ENCODE data around the gene RDM1.
A peak's percentile ranks its signal among the peaks of the same experiment; 100 is the strongest.

The RDM1 gene

DNA sequence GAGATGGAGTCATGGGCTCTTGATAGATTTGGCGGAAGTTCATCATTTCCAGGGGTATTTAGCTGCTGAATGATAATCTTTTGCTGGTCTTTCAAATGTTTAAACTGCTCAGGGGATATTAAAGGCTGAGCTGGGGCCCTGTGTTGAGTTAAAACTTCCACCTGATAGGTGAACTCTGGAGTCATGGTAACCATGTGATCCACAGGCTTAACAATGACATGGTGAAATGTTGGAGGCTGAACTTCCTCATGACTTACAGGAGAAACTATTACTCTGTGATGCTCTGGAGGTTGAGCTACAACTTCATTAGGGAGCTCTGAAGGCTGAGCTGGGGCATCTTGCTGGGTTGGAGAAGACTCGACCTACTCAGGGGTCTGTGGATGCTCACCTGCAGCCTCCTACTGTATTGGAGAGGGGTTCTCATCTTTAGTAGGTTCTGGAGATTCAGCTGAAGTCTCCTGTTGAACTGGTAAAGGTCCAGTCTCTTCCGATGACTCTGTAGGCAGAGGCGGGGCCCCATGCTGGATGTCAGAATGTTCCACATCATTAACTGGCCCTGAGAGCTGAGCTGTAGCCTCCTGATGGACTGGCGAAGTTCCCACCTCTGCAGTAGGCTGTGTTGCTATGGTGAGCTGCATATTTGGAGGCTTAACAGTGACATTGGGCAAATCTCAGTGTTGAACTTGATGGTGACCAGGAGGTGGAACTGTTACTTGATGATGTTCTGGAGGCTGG is 24.2 kb downstream of the RDM1 start:
- Histone ChIP-seq H3K27me3 (ENCODE audit: insufficient read depth, poor library complexity, severe bottlenecking) (no peaks in the 10 kb centered on the region), H3K27ac (replicated peaks) (no peak overlapping the region), H3K4me3 (replicated peaks; ENCODE audit: insufficient read depth, low read length) (no peak overlapping the region)
- peak in 1 of 2 experiments; percentile 6 for DNase-seq (ENCODE audit: low read depth in 1 of 2, low spot score in 1 of 2)
- TF ChIP-seq GABPA (IDR thresholded peaks at IDR 0.05; ENCODE audit: low read depth) = no peak
- TF ChIP-seq SPI1 (IDR thresholded peaks at IDR 0.05; ENCODE audit: borderline replicate concordance, low read depth) = no peak
- no peak for TF ChIP-seq POLR2AphosphoS5 (IDR thresholded peaks at IDR 0.05; ENCODE audit: low read depth)
- TF ChIP-seq, protein P1, sequence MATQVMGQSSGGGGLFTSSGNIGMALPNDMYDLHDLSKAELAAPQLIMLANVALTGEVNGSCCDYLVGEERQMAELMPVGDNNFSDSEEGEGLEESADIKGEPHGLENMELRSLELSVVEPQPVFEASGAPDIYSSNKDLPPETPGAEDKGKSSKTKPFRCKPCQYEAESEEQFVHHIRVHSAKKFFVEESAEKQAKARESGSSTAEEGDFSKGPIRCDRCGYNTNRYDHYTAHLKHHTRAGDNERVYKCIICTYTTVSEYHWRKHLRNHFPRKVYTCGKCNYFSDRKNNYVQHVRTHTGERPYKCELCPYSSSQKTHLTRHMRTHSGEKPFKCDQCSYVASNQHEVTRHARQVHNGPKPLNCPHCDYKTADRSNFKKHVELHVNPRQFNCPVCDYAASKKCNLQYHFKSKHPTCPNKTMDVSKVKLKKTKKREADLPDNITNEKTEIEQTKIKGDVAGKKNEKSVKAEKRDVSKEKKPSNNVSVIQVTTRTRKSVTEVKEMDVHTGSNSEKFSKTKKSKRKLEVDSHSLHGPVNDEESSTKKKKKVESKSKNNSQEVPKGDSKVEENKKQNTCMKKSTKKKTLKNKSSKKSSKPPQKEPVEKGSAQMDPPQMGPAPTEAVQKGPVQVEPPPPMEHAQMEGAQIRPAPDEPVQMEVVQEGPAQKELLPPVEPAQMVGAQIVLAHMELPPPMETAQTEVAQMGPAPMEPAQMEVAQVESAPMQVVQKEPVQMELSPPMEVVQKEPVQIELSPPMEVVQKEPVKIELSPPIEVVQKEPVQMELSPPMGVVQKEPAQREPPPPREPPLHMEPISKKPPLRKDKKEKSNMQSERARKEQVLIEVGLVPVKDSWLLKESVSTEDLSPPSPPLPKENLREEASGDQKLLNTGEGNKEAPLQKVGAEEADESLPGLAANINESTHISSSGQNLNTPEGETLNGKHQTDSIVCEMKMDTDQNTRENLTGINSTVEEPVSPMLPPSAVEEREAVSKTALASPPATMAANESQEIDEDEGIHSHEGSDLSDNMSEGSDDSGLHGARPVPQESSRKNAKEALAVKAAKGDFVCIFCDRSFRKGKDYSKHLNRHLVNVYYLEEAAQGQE (IDR thresholded peaks at IDR 0.05; ENCODE audit: insufficient replicate concordance, low read depth) = no peak
- TF ChIP-seq, protein P2, sequence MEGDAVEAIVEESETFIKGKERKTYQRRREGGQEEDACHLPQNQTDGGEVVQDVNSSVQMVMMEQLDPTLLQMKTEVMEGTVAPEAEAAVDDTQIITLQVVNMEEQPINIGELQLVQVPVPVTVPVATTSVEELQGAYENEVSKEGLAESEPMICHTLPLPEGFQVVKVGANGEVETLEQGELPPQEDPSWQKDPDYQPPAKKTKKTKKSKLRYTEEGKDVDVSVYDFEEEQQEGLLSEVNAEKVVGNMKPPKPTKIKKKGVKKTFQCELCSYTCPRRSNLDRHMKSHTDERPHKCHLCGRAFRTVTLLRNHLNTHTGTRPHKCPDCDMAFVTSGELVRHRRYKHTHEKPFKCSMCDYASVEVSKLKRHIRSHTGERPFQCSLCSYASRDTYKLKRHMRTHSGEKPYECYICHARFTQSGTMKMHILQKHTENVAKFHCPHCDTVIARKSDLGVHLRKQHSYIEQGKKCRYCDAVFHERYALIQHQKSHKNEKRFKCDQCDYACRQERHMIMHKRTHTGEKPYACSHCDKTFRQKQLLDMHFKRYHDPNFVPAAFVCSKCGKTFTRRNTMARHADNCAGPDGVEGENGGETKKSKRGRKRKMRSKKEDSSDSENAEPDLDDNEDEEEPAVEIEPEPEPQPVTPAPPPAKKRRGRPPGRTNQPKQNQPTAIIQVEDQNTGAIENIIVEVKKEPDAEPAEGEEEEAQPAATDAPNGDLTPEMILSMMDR (IDR thresholded peaks at IDR 0.05; ENCODE audit: insufficient read depth, low read length) = no peak

DNA sequence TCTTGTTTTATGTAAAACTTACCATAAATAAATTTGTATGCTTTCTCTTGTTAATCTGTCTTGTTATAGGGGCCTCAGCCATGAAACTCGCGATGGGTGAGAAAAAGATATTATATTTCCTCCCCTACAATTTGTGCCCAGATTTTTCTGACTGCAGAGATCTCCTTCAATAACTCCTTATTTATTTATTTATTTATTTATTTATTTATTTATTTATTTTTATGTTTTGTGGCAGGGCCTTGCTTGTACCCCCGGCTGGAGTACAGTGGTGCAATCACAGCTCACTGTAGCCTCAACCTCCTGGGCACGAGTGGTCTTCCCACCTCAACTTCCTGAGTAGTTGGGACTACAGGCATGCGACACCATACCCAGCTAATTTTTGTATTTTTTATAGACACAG is 27.1 kb downstream of the RDM1 start:
- Histone ChIP-seq H3K4me3 (replicated peaks; ENCODE audit: insufficient read depth, low read length) (no peak overlapping the region), H3K27me3 (ENCODE audit: insufficient read depth, poor library complexity, severe bottlenecking) (no peaks in the 10 kb centered on the region), H3K27ac (replicated peaks) (no peak overlapping the region)
- no peak for DNase-seq (ENCODE audit: low read depth in 1 of 2, low spot score in 1 of 2)
- TF ChIP-seq, protein P1 (IDR thresholded peaks at IDR 0.05; ENCODE audit: insufficient replicate concordance, low read depth) = no peak

DNA sequence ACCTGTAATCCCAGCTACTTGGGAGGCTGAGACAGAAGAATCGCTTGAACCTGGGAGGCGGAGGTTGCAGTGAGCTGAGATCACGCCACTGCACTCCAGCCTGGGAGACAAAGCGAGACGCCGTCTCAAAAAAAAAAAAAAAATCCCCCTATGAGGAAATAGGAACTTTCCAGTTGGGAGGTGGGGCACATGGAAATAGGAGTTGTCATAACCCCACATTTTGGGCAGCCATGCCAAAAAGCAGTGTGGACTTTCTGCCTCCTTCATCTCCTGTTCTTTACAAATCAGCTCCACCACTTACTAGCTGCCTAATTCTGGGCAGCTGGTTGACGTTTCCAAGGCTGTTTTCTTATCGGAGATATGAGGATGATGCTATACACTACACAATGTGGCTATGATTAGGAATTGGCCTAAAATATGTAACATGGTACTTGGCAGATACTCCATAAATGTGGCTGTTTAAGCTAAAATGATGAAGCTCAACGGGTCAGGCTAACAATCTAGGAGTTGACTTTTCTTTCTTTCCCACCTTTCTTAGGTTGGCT is 28.9 kb downstream of the RDM1 start:
- Histone ChIP-seq H3K27ac (replicated peaks) (no peak overlapping the region), H3K27me3 (ENCODE audit: insufficient read depth, poor library complexity, severe bottlenecking) (no peaks in the 10 kb centered on the region), H3K4me3 (replicated peaks; ENCODE audit: insufficient read depth, low read length) (no peak overlapping the region)
- TF ChIP-seq, protein P1 (IDR thresholded peaks at IDR 0.05; ENCODE audit: insufficient replicate concordance, low read depth) = no peak
- no peak for TF ChIP-seq GABPA (IDR thresholded peaks at IDR 0.05; ENCODE audit: low read depth)
- no peak for TF ChIP-seq SPI1 (IDR thresholded peaks at IDR 0.05; ENCODE audit: borderline replicate concordance, low read depth)
- TF ChIP-seq, protein P2 (IDR thresholded peaks at IDR 0.05; ENCODE audit: insufficient read depth, low read length) = no peak
- TF ChIP-seq POLR2AphosphoS5 (IDR thresholded peaks at IDR 0.05; ENCODE audit: low read depth) = no peak
- no peak for DNase-seq (ENCODE audit: low read depth in 1 of 2, low spot score in 1 of 2)
